HEK293T (cell line): Measurements from ENCODE around the gene CEP135.

Source experiments
- CTCF ChIA-PET: fragments of 350-600 bp; formaldehyde crosslinking; extraction: SDS; loops from one replicate; lab custom pipeline; 2021; ENCODE audit warnings: antibody characterized with exemption, inconsistent platforms; lab: Yijun Ruan, JAX
- POLR2A ChIA-PET: fragments of 350-600 bp; formaldehyde crosslinking; extraction: SDS; loops from one replicate; lab custom pipeline; 2020; ENCODE audit warnings: antibody characterized with exemption, inconsistent platforms; lab: Yijun Ruan, JAX
- DNase-seq: peaks from one replicate; pipeline ENCODE4 v3.0.0; 2012; ENCODE audit warnings: mixed read lengths; ENCODE audit errors: extremely low spot score
- ARNT ChIP-seq: fragments of 450-650 bp; IDR thresholded peaks from 2 replicates; pipeline ENCODE4 v1.6.1; 2017; ENCODE audit warnings: mild to moderate bottlenecking
- BHLHE40 ChIP-seq: fragments of 450-650 bp; IDR thresholded peaks from 2 replicates; pipeline ENCODE4 v1.6.1; 2016; ENCODE audit warnings: mild to moderate bottlenecking, moderate library complexity, borderline replicate concordance
- CTBP1 ChIP-seq: fragments of 450-650 bp; IDR thresholded peaks from 2 replicates; pipeline ENCODE4 v1.6.1; 2016; ENCODE audit warnings: borderline replicate concordance
- ELF4 ChIP-seq: fragments of 450-650 bp; IDR thresholded peaks from 2 replicates; pipeline ENCODE4 v1.6.1; 2017; ENCODE audit warnings: antibody characterized with exemption
- FOXA1 ChIP-seq: fragments of 450-650 bp; IDR thresholded peaks from 2 replicates; pipeline ENCODE4 v1.6.1; 2016; ENCODE audit warnings: mild to moderate bottlenecking
- FOXK2 ChIP-seq: fragments of 450-650 bp; IDR thresholded peaks from 2 replicates; pipeline ENCODE4 v1.6.1; 2016; ENCODE audit warnings: mild to moderate bottlenecking
- FOXM1 ChIP-seq: fragments of 450-650 bp; IDR thresholded peaks from 2 replicates; pipeline ENCODE4 v1.6.1; 2017; ENCODE audit warnings: mild to moderate bottlenecking, borderline replicate concordance
- HDGF ChIP-seq: fragments of 450-650 bp; IDR thresholded peaks from 2 replicates; pipeline ENCODE4 v1.6.1; 2017; ENCODE audit warnings: antibody characterized with exemption, borderline replicate concordance
- L3MBTL2 ChIP-seq: fragments of 450-650 bp; conservative IDR thresholded peaks from 2 replicates; pipeline ENCODE4 v1.6.1; 2016; ENCODE audit warnings: mild to moderate bottlenecking
- LEF1 ChIP-seq: fragments of 450-650 bp; IDR thresholded peaks from 2 replicates; pipeline ENCODE4 v1.6.1; 2017; ENCODE audit warnings: mild to moderate bottlenecking, borderline replicate concordance
- NFRKB ChIP-seq: fragments of 450-650 bp; IDR thresholded peaks from 2 replicates; pipeline ENCODE4 v1.6.1; 2016; ENCODE audit warnings: mild to moderate bottlenecking, moderate library complexity
- PKNOX1 ChIP-seq: fragments of 450-650 bp; IDR thresholded peaks from 2 replicates; pipeline ENCODE4 v1.6.1; 2016
- SP1 ChIP-seq: fragments of 450-650 bp; IDR thresholded peaks from 2 replicates; pipeline ENCODE4 v1.6.1; 2017
- SUZ12 ChIP-seq: fragments of 450-650 bp; IDR thresholded peaks from 2 replicates; pipeline ENCODE4 v1.6.1; 2016; ENCODE audit warnings: mild to moderate bottlenecking
- TARDBP ChIP-seq: fragments of 450-650 bp; IDR thresholded peaks from 2 replicates; pipeline ENCODE4 v1.6.1; 2016
- ZNF384 ChIP-seq: fragments of 450-650 bp; IDR thresholded peaks from 2 replicates; pipeline ENCODE4 v1.6.1; 2016

CEP135 gene

GRCh38 chr4:55977811-55978210, 29.1 kb downstream of the CEP135 start:
- POLR2A ChIA-PET = no interaction called here
- CTCF ChIA-PET = interaction anchor here (0.6 kb wide), 1 partner anchor 10 kb away, joined by 3 read pairs; no protein-coding TSS in a partner anchor
- no peak for DNase-seq
- TF ChIP-seq L3MBTL2 (no peak), ARNT (no peak), HDGF (no peak), FOXA1 (no peak), FOXM1 (no peak), SUZ12 (no peak), SP1 (no peak), FOXK2 (no peak)

GRCh38 chr4:55979562-55979961, 30.8 kb downstream of the CEP135 start:
- DNase-seq = no peak
- CTCF ChIA-PET = no interaction called here
- POLR2A ChIA-PET = no interaction called here
- no peak for TF ChIP-seq SP1
- TF ChIP-seq FOXA1 = no peak
- TF ChIP-seq HDGF = no peak
- TF ChIP-seq ARNT = no peak
- no peak for TF ChIP-seq ELF4
- no peak for TF ChIP-seq SUZ12
- TF ChIP-seq BHLHE40 = no peak
- TF ChIP-seq PKNOX1 = no peak
- no peak for TF ChIP-seq L3MBTL2
- TF ChIP-seq LEF1 = no peak
- TF ChIP-seq FOXM1 = no peak
- no peak for TF ChIP-seq TARDBP

- CTCF ChIA-PET = no interaction called here
- no peak for DNase-seq
- TF ChIP-seq TARDBP (no peak), SUZ12 (no peak), BHLHE40 (no peak), FOXK2 (no peak), LEF1 (no peak), FOXA1 (no peak), ELF4 (no peak), CTBP1 (no peak), L3MBTL2 (no peak), ZNF384 (no peak), ARNT (no peak), PKNOX1 (no peak), SP1 (no peak), FOXM1 (no peak)
- POLR2A ChIA-PET = no interaction called here
These were observed 32.0 kb downstream of the CEP135 start for GRCh38 chr4:55980725-55981124.

GRCh38 chr4:55982976-55983375, 34.2 kb downstream of the CEP135 start:
- CTCF ChIA-PET = no interaction called here
- no peak for TF ChIP-seq TARDBP
- TF ChIP-seq HDGF = no peak
- no peak for TF ChIP-seq LEF1
- TF ChIP-seq SP1 = no peak
- TF ChIP-seq PKNOX1 = no peak
- TF ChIP-seq FOXK2 = no peak
- TF ChIP-seq ARNT = no peak
- TF ChIP-seq BHLHE40 = no peak
- no peak for TF ChIP-seq CTBP1
- no peak for TF ChIP-seq SUZ12
- no peak for TF ChIP-seq FOXA1
- no peak for TF ChIP-seq ZNF384
- TF ChIP-seq ELF4 = no peak
- TF ChIP-seq NFRKB = no peak
- no peak for TF ChIP-seq FOXM1
- no peak for TF ChIP-seq L3MBTL2
- DNase-seq = no peak
- POLR2A ChIA-PET = no interaction called here

GRCh38 chr4:55989766-55990165, 41.0 kb downstream of the CEP135 start:
- no peak for TF ChIP-seq ELF4
- no peak for TF ChIP-seq LEF1
- no peak for TF ChIP-seq L3MBTL2
- no peak for TF ChIP-seq SP1
- no peak for TF ChIP-seq NFRKB
- no peak for TF ChIP-seq PKNOX1
- no peak for TF ChIP-seq TARDBP
- TF ChIP-seq ZNF384 = no peak
- no peak for TF ChIP-seq FOXA1
- no peak for TF ChIP-seq FOXM1
- TF ChIP-seq SUZ12 = no peak
- TF ChIP-seq CTBP1 = no peak
- no peak for TF ChIP-seq ARNT
- no peak for TF ChIP-seq HDGF
- TF ChIP-seq BHLHE40 = no peak
- no peak for TF ChIP-seq FOXK2
- CTCF ChIA-PET = no interaction called here
- no peak for DNase-seq
- POLR2A ChIA-PET = no interaction called here
